ENCODE results near the gene TNFAIP8L1.

TNFAIP8L1 gene

GRCh38 chr19:4609878-4610511 lies 29.3 kb upstream of the TNFAIP8L1 start:
- peak in 7 of 56 donors; percentile 3 to 41 (median 16) for DNase-seq

DNA sequence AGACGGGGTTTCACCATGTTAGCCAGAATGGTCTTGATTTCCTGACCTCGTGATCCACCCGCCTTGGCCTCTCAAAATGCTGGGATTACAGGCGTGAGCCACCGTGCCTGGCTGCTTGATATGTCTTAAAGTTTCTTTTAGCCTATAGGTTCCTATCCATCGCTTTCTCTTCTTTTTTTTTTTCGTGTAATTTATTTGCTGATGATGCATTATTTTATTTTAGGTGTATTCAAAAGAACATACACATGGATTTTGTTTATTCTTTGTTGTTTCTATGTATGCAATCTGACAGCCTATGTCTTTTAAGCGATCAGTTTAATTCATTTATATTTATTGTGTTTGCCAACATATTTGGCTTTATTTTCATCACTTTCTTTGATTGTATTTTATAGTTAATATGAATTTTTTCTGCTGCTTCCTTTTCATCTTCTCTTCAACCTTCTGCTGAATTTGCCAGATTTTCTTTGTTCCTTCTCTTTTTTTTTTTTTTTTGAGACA lies 26.0 kb upstream of the TNFAIP8L1 start:
- DNase-seq = no peak

DNA sequence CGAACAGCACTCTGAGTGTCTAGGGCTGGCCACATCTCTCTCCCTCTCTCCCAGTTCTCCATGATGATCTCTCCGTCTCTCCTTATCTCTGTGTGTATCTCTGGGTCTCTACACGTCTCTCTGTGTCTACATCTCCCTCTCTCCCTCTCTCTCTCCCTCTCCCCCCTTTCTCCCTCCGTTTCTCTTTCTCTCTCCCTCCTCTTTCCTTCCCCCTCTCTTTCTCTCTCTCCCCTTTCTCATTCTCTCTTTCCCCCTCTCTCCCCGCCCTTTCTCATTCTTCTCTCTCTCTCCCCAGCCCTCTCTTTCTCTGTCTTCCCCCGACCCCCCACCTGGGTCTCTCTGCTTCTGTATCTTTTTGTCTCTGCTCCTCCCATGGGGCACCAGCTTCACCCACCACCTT lies 21.3 kb upstream of the TNFAIP8L1 start:
- no peak for DNase-seq

DNA sequence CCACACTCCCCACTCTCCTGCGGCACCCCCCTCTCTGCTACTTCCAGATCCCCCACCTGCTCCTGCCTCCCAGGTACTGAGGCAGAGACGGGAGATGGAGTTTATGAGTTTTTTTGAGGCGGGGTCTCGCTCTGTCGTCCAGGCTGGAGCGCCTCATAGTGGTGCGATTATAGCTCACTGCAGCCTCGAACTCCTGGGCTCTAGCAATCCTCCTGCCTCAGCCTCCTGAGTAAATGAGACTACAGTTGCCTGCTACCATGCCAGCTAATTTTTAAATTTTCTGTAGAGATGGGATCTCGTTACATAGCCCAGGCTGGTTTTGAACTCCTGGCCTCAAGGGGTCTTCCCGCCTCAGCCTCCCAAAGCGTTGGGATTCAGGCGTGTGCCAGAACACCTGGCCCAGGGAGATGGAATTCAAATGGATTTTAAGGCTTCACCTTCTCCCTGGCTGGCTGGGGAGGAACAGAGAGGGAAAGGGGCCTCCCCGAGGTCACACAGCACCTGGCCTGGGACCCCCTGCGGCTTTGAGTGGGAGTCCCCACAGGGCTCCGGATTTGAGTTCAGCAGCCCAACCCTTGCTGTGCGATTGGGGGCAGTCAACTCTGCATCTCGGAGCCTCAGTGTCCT lies 19.5 kb upstream of the TNFAIP8L1 start:
- DNase-seq = no peak

DNA sequence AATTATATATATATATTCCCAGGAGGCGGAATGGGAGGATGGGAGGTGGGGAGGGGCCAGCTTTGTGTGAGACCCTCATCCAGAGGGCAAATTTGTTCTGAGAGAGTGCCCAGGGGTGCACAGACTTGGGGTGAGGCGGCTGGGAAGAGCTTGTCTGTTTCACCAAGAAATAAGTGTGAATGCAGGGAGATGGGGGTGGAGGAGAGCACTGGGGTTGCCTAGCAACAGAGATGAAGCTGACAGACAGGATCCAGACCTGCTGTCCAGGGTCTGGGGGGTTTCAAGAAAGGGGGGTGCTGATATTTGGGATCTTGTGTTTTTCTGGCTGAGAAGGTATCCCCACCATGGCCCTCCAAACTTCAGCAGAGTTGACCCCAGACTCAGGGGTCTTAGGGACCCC lies 18.6 kb upstream of the TNFAIP8L1 start:
- DNase-seq = peak in 7 of 56 donors; percentile 2 to 20 (median 6)

DNA sequence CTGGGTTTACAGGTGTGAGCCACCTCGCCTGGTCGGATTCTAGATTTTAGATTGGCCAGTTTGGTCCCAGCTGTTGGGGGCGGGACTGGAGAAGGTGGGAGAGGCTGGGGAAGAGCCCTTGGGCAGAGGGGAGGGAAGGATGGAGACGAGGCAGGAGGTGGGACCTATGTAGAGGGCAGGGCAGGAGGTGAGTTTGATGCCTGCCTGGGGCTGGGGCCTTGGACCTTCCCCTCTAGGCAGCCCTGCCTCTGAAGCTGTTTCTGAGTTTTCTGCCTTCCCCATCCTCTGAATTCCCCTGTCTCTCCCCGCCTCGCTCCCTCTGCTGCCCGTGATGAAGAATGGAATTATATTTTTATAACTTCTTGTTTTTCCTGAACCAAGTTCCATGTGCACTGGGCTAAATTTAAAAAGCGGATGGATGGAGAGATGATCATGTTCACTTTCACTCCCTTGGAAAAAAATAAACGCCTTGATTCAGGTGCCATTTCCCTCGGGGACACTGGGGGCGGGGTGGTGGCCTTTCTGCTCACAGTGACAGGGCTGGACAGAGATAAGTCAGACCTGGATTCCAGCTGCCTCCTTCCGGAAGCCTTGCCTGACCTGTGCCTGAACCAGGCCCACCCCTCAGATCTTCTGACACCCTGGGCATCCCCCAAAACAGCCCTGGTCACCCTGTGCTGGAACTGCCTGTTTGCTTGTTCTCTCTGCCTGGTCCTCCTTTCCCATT lies 16.5 kb upstream of the TNFAIP8L1 start:
- DNase-seq = peak in 1 of 56 donors; percentile 13

DNA sequence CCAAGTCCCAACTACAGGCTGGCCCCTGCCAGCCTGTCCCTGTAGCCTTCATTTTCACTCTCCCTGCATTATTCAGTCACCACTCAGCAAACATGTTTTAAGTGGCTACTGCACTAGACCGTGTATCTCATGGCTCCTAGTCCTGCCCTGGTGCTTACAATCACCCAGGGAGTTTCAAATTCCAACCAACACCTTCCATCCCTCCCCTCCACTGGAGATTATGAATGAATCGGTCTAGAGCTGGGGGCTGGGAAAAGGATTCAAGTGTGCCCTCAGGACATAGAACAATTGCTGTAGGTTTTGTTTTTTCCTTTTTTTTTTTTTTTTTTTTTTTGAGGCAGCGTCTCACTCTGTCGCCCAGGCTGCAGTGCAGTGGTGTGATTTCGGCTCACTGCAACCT lies 15.0 kb upstream of the TNFAIP8L1 start:
- no peak for DNase-seq

DNA sequence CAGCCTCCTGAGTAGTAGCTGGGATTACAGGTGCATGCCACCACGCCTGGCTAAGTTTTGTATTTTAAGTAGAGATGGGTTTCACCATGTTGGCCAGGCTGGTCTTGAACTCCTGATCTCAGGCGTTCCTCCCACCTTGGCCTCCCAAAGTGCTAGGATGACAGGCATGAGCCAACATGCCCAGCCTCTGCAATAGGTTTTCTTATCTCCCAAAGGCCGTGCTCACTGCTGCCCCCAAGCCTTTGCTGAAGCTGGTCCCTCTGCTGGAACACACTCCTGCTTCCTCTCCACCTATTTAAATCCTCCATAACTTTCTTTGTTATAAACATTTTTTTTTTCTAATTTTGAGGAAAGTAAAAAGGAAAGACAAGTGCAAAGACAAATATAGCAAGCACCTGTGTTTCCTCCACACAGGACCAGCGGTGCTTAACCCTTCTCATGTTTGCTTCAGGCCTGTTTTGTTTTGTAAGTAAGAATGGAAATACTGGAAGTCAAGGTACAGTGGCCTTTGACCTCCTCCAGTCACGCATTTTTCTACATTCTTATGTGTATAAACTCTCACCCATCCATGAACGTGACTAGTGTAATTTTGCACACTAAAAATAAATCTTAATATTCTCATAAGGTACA lies 14.5 kb upstream of the TNFAIP8L1 start:
- DNase-seq = no peak

DNA sequence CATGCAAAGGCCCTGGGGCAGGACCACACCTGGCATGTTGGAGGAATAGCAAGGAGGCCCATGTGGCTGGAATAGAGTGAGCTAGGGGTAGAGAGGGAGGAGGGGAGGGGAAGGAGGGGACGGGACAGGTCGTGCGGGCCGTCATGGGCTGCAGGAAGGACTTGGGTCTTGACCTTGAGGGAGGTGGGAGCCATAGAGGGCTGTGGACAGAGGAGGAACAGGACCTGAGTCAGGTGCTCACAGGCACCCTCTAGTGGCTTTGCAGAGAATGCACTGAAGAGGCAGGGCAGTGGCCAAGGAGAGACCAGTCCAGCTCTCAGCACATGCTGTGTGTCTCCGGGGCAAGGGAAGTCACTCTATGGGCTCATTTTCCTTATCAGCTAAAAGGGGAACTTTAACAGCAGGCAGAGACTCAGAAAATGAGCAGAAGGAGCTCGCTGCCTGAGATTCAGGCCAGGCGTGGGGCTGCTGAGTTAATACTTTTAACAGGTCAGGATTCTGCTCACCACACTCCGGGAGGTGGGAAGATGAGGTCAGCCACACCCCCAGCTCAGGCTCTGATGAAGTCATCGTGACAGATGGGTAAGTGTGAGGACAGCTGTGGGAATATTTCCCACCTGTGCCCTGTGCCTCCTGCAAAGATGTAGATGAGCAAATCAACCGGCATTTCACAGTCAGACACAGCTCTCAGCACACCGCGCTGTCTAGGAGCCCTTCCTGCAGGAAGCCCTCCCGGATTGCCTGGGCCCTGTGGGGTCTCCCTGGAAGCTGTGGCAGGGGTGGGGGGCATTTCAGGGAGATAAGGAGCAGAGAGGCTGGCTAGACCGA lies 6.0 kb upstream of the TNFAIP8L1 start:
- DNase-seq = peak in 28 of 56 donors; percentile 9 to 72 (median 22)

GRCh38 chr19:4635754-4636116 lies 3.6 kb upstream of the TNFAIP8L1 start:
- no peak for DNase-seq

- DNase-seq = peak in 32 of 56 donors; percentile 8 to 72 (median 34)
These were observed 3.1 kb upstream of the TNFAIP8L1 start for GRCh38 chr19:4636151-4636717.

GRCh38 chr19:4636761-4637160 lies 2.6 kb upstream of the TNFAIP8L1 start:
- DNase-seq = no peak

- DNase-seq = no peak
These were observed 999 bp upstream of the TNFAIP8L1 start for GRCh38 chr19:4638317-4638716.

DNA sequence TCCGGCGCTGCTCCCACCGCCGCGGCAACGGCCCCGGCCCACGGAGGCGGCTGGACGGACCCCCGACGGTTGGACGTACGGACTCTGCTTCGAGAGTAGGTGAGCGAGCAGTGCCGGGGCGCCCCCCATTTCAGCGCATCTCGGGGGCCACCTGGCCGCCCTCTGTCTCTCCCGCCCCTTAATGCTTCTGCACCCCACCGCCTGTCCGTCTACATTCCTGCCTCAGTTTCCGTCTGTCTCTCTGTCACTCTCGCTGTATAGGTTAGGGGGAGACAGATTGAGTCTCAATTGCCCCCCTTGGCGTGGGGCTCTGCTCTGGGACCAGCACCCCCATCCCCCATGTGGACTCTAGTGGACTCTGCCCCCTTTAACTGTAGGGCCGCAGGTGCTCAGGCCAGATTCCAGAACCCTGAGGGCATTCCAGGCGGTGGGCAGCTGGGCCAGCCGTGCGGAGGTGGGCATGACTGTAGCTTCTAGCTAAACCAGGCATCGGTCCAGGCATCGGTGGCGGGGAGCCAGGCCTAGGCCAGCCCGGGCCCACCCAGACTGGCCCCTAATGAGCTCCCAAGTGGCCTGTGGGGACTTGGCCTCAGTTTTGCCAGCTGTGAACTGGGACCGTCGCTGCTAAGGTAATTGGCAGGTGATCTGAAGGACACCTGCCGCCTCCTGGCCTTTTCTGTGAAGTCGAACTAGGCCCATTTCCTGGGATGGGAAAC lies 373 bp downstream of the TNFAIP8L1 start:
- peak in 6 of 56 donors; percentile 5 to 27 (median 11) for DNase-seq

DNA sequence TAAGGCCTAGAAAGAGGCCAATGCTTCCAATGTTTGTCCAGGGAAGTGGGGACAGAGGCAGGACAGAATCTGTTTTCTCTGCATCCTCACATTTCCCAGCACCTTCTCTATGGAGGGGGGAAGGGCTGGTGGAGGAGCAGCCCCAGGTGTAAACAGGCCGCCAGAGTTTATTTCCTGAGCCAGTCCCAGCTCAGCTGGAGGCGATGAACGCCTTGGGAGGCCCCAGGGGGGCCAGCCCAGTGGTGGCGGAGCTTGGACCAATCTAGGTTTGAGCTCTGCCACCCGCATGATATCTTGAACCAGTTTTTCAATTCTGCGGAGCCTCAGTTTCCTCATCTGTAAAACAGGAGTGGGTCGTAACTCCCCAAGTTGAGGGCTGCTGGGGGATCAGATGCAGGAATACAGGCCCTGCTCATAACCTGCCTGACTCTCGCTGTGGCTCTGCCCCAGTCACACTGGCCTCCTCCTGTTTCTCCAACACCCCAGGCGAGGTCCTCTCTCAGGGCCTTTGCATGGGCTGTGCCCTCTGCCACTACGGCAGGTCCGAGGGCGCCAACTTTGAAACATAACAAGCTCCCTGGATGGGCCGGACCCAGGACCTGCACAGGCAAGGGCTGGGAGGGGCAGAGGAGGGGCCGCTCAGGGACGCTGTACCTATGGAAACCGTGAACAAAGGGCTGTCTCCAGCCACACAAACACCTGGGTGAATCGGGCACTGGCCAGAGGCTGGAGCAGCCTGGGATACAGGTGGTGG lies 1.1 kb downstream of the TNFAIP8L1 start:
- DNase-seq = no peak

DNA sequence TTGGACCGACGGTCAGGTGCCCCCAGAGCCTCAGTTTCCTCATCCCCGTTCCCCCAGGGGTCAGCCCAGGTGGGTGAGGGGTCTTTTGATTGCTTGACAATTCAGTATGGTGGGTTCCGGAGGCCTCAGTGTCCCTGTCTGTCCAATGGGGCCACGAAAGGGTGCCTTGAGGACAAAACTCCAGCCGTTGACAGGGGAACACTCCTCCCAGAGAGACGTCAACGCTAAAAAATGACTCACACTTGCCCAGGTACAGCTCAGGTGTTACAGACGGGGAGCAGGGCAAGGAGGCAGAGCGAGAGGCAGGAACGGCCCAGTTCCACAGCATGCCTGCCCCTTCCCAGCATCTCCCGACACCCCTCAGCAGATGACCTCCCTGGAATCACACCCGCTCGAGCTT lies 1.8 kb downstream of the TNFAIP8L1 start:
- DNase-seq = no peak

DNA sequence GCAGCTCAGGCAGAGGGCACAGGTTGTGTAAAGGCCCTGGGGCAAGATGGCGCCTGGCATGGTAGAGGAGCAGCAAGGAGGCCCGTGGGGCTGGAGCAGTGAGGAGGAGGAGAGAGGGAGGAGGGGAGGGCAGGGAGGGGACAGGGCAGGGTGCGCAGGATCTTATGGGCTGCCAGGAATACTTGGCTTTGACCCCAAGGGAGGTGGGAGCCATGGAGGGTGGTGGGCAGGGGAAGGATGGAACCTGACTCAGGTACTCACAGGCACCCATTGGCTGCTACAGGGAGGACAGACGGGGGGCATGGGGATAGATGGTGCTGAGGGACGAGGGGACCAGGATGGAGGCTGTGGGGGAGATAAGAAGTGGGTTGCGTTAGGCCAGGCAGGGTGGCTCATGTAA lies 3.3 kb downstream of the TNFAIP8L1 start:
- DNase-seq = no peak

- DNase-seq = no peak
These were observed 6.4 kb downstream of the TNFAIP8L1 start for GRCh38 chr19:4645718-4646117.
